COLO668 (cell line): Measurements from ENCODE around the gene FBXO39.
"Not testable (repeated sequence)": the region's sequence is repeated elsewhere in the genome, so short reads cannot be mapped to it uniquely, and the experiment has no call there.

Experiments
- DNase-seq: peaks from one replicate; lab custom pipeline; 2025; ENCODE audit not compliant: unreplicated experiment; lab: John Stamatoyannopoulos, UW

Gene FBXO39

DNA sequence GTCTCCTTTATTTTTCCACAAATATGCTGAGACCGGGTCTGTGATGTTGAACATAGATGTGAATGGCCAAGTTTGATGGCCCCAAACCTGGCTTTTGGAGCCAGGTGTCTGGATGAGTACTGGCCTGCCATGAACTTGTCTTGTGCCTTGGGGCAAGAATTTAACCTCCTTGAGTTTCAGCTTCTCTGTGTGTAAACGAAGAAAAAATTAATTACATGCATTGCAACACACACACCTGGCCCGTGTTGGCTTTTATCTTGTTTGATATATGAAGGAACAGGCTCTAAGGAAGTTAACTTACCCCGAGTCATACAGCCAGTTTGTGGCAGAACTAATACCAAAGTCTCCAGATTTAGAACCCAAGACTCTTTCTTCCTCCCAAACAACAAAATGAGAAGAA is 13.1 kb downstream of the FBXO39 start:
- DNase-seq = no peak

DNA sequence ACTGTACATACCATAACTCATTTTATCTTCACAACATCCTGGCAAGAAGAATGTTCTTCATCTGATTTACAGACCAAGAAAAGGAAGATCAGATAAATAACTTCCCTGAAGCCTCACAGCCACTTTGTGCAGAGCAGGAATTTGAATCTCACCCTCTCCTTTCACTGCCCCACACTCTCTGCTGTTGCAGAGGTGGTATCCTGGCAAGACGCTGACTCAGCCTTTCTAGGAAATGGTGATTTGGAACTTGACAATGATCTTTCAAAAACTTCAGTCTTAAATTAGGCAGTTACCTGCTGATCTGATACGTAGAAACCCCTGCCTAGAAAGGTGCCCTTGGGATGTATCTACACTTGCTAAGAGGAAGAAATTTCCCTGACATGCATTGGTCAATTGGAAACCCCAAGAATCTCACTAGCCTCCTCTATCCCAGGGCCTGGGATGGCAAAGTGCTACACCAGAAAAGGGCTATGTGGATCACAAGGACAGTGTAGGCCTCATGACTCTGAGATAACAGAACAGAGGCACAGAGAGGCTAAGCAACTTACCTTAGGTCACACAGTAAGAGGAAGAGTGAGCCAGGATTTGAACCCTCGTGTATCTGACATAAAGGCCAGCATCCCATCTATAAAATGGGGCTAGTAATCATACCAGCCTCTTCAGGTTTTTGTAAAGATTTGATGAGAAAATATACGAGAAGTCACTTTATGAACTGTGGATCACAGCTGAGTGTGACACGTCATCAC is 17.9 kb downstream of the FBXO39 start:
- no peak for DNase-seq

DNA sequence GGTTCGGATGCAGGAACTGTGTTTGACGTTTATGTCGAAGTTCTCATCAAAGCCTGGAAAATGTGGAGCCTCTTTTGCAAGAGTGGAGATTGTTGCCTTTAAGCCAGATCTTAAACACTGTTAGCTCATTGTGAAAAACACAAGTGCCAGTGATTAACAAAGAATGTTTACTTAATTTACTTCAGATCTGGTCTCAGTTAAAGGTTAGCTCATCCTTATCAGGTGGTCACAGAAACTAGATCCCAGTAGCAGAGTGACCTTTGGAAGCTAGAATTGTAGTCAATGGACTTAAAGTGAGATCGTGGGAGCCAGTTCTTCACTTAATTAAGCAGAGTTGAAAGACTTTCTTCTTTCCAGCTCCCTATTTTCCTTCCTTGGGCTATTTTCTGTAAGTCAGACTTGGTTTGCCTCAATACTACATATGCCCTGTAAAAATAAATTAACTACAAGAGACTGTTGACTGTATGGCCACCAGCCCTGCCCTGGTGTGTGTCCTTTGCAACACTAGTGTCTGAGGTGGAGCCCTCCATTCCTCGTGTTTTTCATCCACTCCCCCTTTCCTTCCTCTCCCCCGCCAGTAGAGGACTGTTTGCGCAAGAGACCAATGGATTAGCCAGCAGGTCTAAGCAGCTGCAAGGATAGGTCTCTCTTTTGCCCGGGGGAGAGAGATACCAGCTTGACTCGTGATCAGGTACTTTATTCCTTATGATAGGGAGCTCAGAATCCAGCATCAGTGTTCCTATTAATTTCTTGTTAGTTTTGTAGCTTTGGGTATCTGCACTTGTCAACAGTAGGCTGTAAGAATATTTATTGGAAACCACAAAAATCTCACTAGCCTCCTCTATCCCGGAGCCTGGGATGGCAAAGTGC is 20.2 kb downstream of the FBXO39 start:
- no peak for DNase-seq

DNA sequence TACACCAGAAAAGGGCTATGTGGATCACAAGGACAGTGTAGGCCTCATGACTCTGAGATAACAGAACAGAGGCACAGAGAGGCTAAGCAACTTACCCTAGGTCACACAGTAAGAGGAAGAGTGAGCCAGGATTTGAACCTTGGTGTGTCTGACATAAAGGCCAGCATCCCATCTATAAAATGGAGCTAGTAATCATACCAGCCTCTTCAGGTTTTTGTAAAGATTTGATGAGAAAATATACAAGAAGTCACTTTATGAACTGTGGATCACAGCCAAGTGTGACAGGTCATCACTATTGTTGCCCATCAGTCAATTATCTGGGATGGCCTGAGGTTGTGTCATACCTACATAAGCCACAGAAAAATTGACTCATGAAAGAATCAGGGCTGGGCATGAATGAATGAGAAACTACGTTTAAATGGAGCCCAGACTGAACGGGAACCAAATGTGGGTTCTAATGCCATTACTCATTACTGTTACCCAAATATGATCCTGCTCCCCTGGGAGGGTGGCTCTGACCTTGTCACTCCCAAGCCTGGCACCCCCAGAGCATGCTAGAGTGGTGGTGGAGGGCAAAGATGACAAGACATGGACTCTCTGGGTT is 21.0 kb downstream of the FBXO39 start:
- DNase-seq = no peak

DNA sequence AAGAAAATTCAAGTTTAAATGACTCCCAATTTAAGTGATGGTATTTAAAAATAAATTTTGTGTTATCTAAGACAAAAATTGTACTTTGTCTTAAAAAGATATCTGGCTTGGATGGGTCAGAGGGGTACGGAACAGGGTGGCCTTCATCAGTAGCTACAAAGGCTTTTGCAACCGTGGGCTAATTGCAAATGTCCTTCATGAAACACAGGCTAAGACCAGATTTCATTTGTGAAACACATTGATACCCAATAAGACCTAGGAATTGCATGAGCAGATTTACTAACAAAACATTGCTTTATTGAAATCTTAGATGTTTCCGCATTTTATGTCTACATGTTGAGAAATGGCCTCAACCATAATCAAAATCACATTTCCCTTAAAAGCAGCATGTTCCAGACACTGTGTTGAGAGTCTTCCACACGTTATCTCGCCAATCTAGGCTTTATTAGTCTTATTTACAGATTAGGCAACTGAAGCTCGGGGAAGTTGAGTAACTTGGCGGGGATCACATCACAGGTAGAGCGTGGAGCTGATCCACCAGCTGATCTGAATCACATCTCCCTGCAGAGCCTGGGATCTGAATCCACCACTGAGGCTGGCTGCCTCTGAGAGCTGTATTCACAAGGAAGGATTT is 21.8 kb downstream of the FBXO39 start:
- DNase-seq = no peak

DNA sequence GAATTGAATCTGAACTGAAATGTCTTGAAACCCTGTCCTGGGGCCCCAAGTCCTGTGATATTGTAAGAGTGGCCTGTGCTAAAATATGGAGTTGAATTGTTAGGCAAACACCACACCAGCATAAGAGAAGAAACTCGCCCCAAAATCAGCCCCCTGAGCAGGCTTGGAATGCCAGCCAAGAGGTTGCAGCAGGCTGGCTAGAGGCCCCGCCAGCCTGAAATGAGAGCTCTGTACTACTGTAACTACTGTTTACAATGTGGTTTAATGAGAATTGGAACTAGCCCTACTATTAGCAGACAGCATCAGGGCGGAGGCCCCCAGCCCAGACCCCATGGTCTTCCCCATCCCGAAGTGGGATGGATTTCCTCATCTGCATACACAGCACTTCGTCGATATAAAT is 23.7 kb downstream of the FBXO39 start:
- no peak for DNase-seq

DNA sequence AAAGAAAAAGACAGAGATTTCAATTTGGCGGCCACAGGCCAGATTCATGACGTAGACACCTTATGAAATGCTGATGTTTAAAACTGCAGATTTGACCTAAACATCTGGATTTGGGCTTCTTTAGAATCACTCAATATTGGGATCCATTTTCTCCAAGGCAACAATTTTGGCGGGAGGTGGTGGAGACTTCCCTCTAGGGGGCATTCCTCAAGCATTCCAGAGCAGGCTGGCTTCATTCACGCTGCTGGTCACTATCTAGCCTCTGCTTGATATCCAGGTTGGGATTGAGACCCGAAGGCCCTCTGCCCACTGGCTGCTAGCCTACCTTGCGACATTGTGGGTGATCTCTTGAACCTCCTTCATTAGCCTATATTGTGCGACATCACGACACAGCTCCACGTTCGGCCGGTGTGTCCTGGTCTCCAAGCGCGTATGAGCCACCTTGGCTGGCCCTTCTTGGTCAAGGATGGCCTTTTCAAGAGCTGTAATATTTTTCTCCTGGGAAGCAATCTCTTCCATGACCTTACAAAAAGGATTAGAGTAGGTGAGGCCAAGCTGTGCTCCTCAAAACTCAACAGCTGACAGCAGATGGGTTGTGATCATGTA is 24.5 kb downstream of the FBXO39 start:
- no peak for DNase-seq

DNA sequence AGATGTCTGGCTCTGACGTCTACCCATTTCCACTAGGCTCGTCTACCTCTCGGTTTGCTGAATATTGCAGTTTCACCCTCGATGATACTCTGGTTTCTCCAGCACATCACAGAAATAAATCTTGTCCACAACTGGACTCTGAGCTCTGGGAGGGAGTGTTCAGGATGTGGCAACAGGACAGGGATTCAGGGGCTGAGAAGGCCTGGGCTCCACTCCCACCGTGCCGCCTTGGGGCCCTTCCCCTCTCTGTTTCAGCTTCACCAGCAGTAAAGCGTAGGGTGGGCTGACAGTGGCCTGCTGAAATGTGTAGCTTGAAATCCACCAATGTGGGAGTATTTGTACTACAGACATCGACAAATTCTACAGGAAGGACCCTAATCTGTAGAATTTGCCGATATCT is 35.5 kb downstream of the FBXO39 start:
- no peak for DNase-seq

DNA sequence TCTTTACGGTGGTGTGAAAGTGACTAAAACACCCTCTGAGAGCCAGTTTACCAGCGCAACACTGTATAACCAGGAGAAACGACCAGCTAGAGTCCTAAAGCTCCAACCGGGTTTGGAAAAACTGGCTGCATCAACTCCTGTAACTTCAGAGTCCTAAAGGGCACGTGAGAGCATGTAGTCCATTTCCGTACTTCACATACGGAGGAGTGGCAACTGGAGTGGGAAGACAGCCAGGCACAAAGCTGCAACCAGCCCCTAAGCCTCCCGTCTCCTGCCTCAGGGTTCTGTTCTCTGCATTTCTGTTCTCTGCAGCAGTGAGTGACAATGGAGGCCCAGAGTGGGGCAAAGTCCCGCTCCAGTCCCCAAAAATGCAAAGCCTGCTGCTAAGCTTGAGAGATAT is 36.3 kb downstream of the FBXO39 start:
- DNase-seq = no peak

DNA sequence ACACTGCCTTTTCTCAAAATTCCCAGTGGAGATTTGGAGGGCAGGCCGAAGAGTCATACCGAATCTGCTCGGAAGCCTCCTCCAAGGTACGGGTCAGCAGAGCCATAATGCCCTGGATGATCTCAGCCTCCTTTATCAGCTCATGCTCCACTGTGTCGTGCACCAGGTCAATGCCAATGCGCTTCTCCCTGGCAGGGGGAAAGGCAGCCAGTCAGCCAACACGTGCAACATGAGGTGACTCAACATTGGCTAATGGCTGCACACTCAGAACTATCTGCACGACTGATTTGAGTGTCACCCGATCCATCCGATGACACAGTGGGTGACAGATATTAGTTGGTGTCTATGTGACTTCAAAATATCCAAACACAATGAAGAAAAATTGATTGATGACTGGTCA is 39.8 kb downstream of the FBXO39 start:
- no peak for DNase-seq

DNA sequence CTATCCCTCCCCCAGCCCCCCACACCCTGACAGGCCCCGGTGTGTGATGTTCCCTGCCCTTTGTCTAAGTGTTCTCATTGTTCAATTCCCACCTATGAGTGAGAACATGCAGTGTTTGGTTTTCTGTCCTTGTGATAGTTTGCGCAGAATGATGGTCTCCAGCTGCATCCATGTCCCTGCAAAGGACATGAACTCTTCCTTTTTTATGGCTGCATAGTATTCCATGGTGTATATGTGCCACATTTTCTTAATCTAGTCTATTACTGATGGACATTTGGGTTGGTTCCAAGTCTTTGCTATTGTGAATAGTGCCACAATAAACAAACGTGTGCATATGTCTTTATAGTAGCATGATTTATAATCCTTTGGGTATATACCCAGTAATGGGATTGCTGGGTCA is 40.4 kb downstream of the FBXO39 start:
- DNase-seq = not testable (repeated sequence)

DNA sequence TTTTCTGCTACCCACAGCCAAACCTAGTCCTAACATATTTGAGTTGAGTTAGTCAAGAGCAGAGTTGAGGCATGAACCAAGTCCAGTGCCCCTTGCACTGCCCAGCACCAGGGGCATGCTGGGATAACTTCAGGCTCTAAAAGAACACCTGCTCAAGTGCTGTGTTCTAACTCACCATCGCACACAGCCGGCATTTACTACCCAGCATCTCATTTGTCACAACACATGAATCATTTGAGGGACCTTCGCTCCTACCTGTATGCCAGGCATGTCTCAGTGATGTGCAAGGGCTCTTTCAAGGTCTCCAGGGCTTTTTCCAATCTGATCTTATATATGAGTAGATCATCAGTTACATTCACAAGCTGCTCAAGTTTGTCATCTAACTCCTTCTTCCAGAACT is 42.9 kb downstream of the FBXO39 start:
- DNase-seq = no peak

DNA sequence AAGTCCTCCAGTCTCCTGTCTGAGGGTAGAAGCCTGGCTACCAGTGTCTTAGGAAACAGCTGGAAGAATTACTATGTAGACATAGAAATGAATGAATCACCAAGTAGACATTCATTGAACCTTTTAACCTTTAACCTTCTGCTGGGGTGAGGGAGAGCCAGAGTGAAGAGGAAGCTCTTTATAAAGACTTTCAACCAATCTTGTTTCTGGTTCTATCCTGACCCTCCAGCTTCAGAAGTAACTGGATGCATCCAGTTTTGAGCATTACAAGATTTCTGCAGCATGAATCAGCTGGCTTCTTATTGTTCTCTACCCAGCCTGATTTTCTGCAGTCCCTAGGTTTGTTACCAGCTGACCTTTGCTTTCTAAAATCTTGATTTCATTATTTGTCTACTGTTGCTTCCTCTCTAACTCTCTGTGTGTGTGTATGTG is 47.0 kb downstream of the FBXO39 start:
- no peak for DNase-seq

DNA sequence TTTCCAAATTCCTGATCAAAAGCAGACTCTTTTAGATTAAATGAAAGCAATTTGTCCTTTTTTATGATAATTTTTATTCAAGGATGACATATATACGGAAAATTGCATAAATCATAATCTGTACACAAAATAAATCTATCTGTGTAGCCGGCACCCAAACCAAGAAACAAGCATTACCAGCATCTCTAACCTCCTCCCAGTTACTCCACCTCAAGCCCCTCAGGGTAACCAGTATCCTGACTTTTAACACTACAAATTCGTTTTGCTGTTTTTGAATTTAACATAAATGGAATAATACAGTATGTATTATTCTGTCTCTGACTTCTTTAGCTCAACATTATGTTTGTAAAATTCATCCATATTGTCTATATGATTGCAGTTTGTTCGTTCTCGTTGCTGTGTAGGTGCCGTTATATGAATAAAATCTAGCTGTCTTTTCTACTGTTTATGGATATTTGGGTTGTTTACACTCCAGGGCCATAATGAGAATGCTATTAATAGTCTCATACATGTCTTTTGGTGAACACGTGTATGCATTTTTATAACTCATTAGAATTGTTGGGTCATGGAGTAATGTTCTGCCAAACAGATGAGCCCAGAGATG is 54.5 kb downstream of the FBXO39 start:
- DNase-seq = no peak

DNA sequence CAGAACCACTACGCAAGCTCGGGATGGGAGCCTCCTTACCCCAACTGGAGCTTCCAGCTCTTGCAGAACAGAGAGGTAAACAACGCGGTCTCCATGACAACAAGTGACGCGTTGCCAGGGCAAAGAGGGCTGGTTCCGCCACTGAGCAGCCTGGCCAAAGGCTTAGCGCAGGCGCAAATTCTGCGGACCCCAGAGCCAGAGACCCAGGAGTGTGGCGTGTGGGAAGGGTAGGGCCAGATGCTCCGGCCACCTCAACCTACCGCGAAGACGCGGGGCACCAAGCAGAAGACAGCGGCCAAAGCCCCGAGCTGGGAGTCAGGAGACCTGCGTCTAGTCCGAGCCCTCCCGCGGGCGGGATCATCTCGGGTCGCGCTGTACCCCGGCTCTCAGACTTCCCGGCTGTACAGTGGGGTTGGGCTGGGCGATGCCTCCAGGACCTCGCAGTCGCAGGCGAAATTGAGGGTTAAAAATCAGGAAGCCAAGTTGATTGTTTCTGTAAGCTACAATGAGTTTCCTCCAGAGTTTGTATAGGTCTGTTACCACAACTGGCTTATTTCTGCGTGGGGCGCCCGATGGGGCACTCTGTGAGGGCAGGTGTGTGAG is 55.7 kb downstream of the FBXO39 start, which contains the start of gene TEKT1:
TEKT1 (minus strand) TSS at position 69 of the 603 bp plus-strand sequence. CDS start 1,353 bp downstream, outside the sequence.
- DNase-seq = peak; percentile 30
